DOHH2 (cell line): ENCODE results near the gene SLC16A9.

Experiments
- CTCF ChIP-seq: fragments of 200-600 bp; sonication (generic); IDR thresholded peaks from one replicate; pipeline ENCODE4 v1.5.1; 2014; ENCODE audit warnings: antibody characterized with exemption, mild to moderate bottlenecking, low read depth, low read length; ENCODE audit not compliant: poor library complexity, severe bottlenecking
- EZH2phosphoT487 ChIP-seq: fragments of 200-600 bp; sonication (generic); IDR thresholded peaks from 2 replicates; pipeline ENCODE4 v1.6.1; 2017; ENCODE audit warnings: borderline replicate concordance, mild to moderate bottlenecking, antibody characterized with exemption, low read length, moderate library complexity, mixed read lengths

GRCh38 chr10:59704630-59705029, 5.0 kb downstream of the SLC16A9 start:
- no peak for TF ChIP-seq CTCF
- TF ChIP-seq EZH2phosphoT487, result no peak
